Fibroblast of villous mesenchyme (primary cell): ENCODE data around the gene ZBTB25. TPM values are rescaled to one million over a fixed set of nuclear protein-coding genes. Genes with fewer than 3 reads are reported as not detected.

ENCODE experiments used
- DNase-seq: peaks from one replicate; pipeline ENCODE4 v3.0.0-alpha.2; 2010; ENCODE audit warnings: low read depth
- H3K4me3 ChIP-seq: 2 replicates; pipeline ENCODE4 v1.5.1; 2011; ENCODE audit warnings: low read depth, mild to moderate bottlenecking, low read length
- CTCF ChIP-seq: IDR thresholded peaks from 2 replicates; pipeline ENCODE4 v1.5.1; 2012; ENCODE audit warnings: low read depth, mild to moderate bottlenecking, low read length; ENCODE audit not compliant: insufficient read depth
- total RNA-seq: library from RNA; depleted of rRNA; stranded (reverse); fragments of >200 nt; gene quantifications from 2 replicates; pipeline ENCODE4 v1.2.3, GENCODE V29; 2012

The ZBTB25 gene
- total RNA-seq, 1 donor = 8.6 TPM

- TF ChIP-seq CTCF = no peak
- H3K4me3 ChIP-seq = no peak overlapping the region
- no peak for DNase-seq
Measured at GRCh38 chr14:64422756-64423155, 80.9 kb downstream of the ZBTB25 start.

GRCh38 chr14:64422005-64422404 is 81.6 kb downstream of the ZBTB25 start:
- H3K4me3 ChIP-seq = no peak overlapping the region
- DNase-seq = no peak
- TF ChIP-seq CTCF = no peak

- H3K4me3 ChIP-seq = no peak overlapping the region
- DNase-seq = peak; percentile 57
- TF ChIP-seq CTCF = no peak
Measured at GRCh38 chr14:64421166-64421565, 82.5 kb downstream of the ZBTB25 start.

- H3K4me3 ChIP-seq = no peak overlapping the region
- no peak for DNase-seq
- TF ChIP-seq CTCF = no peak
Measured at GRCh38 chr14:64419003-64419402, 84.6 kb downstream of the ZBTB25 start.

- no peak for TF ChIP-seq CTCF
- no peak for DNase-seq
- H3K4me3 ChIP-seq = no peak overlapping the region
Measured at GRCh38 chr14:64417771-64418125, 85.9 kb downstream of the ZBTB25 start.

- no peak overlapping the region for H3K4me3 ChIP-seq
- no peak for TF ChIP-seq CTCF
- DNase-seq = no peak
Measured at GRCh38 chr14:64417055-64417770, 86.4 kb downstream of the ZBTB25 start.

- no peak for TF ChIP-seq CTCF
- H3K4me3 ChIP-seq = no peak overlapping the region
- no peak for DNase-seq
Measured at GRCh38 chr14:64416348-64416932, 87.2 kb downstream of the ZBTB25 start.
